Body of pancreas (tissue), 4 donors: ENCODE data around the gene DMBT1.

Experiments used
- CTCF ChIP-seq, 7 experiments: fragments of 450-650 bp in 4 of 7; fragments of 200-600 bp in 3 of 7; sonication (generic) in 3 of 7; IDR thresholded peaks; one replicate each; pipeline ENCODE4 v1.5.1; 2016 to 2019; ENCODE audit warnings: antibody characterized with exemption in 7 of 7
- POLR2A ChIP-seq, 3 donors: fragments of 450-650 bp; IDR thresholded peaks; one replicate each; pipeline ENCODE4 v1.6.1; 2016; ENCODE audit warnings: antibody characterized with exemption in 3 of 3, mild to moderate bottlenecking in 2 of 3

GRCh38 chr10:122692744-122693143 lies 132.2 kb downstream of the DMBT1 start:
- no peak for TF ChIP-seq CTCF (IDR thresholded peaks at IDR 0.05)
- TF ChIP-seq POLR2A (IDR thresholded peaks at IDR 0.05): no peak
